A549 treated with Hydrocortisone at 1 μM for 4 hours (cell line): ENCODE data around the gene MAD1L1. TPM values are rescaled to one million over a fixed set of nuclear protein-coding genes. Genes with fewer than 3 reads are reported as not detected.

ENCODE experiments used
- total RNA-seq: library from RNA; stranded (reverse); fragments of 200-300 nt; extraction: Qiagen RNA extraction; gene quantifications from 5 replicates; pipeline ENCODE4 v1.2.3, GENCODE V29; 2022

Gene MAD1L1
- total RNA-seq: 18.2 to 26.7 TPM (median 24.5 TPM) in 5 replicates

GRCh38 chr7:2232766-2233520 is at the start of gene MAD1L1:
Gene MAD1L1, minus strand, starts transcription at chr7:2232945. Its CDS starts 2,812 bp downstream, at chr7:2230133.

DNA sequence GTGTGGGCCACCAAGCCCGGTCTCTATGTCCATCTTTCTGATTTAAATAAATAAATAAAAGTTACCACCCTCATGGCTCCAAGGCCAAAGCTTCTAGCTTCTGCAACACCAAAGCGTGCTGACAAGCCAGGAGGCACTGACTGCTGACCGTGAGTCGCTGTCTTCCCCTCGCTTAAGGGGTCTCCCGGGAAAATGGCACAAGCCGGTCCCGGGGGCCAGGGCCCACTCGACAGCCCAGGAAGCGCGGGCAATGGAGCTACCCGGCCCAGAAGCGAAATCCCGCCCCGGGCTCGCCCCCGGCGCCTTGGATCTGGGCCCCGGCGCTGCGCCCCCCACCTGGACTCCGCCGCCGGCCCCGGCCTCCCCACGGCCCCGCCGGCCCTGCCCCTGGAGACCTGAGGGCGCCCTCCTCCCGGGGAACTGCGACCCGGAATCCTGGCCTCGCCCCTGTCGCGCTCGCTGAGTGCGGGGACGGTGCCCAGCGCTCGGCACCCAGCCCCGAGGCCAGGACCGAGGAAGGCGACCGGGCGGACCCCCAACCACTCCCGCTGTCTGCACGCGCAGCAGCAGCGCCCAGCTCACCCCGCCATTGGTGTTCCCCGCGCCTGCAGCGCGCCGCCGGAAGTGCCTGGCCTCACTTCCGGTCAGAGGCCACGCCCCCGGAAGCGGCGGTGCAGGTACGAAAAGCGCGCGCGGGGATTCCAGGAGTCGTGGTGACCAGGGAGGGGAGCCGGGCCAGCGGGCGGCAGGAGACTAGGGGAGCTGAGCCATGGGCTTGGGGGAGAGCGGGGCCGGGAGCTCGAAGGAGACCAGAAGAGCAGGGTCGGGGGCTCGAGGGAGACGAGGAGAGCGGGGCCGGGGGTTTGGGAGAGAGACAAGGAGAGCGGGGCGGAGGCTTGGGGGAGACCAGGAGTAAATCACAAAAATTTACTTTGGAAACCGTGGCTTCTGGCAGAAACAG is 9.1 kb upstream of the MAD1L1 start, which contains the start of the genes MRM2 and NUDT1:
MRM2 (minus strand) TSS at position 626 of the 961 bp plus-strand sequence; CDS start at position 590, 36 bp downstream.
NUDT1 (plus strand) TSS at position 647 of the 961 bp plus-strand sequence. CDS start 2,349 bp downstream, outside the sequence.

Other genes with a start within 250 kb of the MAD1L1 start
- 50.5 to 61.2 TPM (median 53.6 TPM) in 5 replicates for gene MRM2, start 9.3 kb upstream of the MAD1L1 start, total RNA-seq
- gene NUDT1, start 9.3 kb upstream of the MAD1L1 start, total RNA-seq: 80.1 to 110 TPM (median 100 TPM) in 5 replicates
- 73.3 to 130 TPM (median 114 TPM) in 5 replicates for gene SNX8, start 81.5 kb upstream of the MAD1L1 start, total RNA-seq
- 216 to 298 TPM (median 228 TPM) in 5 replicates for gene EIF3B, start 121.9 kb upstream of the MAD1L1 start, total RNA-seq
- 9.0 to 14.8 TPM (median 12.7 TPM) in 5 replicates for gene CHST12, start 170.7 kb upstream of the MAD1L1 start, total RNA-seq
- gene GRIFIN, start 243.5 kb upstream of the MAD1L1 start, total RNA-seq: not detected in 5 replicates